ENCODE measurements around the gene KCNH2.

- no peak for TF ChIP-seq CTCF (IDR thresholded peaks at IDR 0.05)
- no peak for TF ChIP-seq POLR2A (IDR thresholded peaks at IDR 0.05)
These were observed 39.3 kb upstream of the KCNH2 start for GRCh38 chr7:151017370-151017952.

Data from lower leg skin (tissue), 3 donors.